ENCODE results near the gene STX7. TPM values are rescaled to one million over a fixed set of nuclear protein-coding genes. Genes with fewer than 3 reads are reported as not detected.

The STX7 gene
- total RNA-seq, 1 donor from 2014 or later, result 46.9 TPM

- Mint-ChIP-seq H3K4me1 (peaks cover 12% of the 10 kb centered on the region), H3K36me3 (peaks cover 9% of the 10 kb centered on the region), H3K27ac (no peak overlapping the region), H3K9me3 (peaks cover 32% of the 10 kb centered on the region), H3K4me3 (no peak overlapping the region), H3K27me3 (ENCODE audit: low read depth) (no peaks in the 10 kb centered on the region)
- no peak for DNase-seq (ENCODE audit: low spot score in 2 of 2, unreplicated experiment in 2 of 2)
- TF ChIP-seq, protein P1, sequence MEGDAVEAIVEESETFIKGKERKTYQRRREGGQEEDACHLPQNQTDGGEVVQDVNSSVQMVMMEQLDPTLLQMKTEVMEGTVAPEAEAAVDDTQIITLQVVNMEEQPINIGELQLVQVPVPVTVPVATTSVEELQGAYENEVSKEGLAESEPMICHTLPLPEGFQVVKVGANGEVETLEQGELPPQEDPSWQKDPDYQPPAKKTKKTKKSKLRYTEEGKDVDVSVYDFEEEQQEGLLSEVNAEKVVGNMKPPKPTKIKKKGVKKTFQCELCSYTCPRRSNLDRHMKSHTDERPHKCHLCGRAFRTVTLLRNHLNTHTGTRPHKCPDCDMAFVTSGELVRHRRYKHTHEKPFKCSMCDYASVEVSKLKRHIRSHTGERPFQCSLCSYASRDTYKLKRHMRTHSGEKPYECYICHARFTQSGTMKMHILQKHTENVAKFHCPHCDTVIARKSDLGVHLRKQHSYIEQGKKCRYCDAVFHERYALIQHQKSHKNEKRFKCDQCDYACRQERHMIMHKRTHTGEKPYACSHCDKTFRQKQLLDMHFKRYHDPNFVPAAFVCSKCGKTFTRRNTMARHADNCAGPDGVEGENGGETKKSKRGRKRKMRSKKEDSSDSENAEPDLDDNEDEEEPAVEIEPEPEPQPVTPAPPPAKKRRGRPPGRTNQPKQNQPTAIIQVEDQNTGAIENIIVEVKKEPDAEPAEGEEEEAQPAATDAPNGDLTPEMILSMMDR (IDR thresholded peaks at IDR 0.05; ENCODE audit: unreplicated experiment), result no peak
Measured at GRCh38 chr6:132414322-132414721, 98.6 kb downstream of the STX7 start.

GRCh38 chr6:132413499-132413802 lies 99.5 kb downstream of the STX7 start:
- H3K27ac Mint-ChIP-seq, result no peak overlapping the region
- DNase-seq (ENCODE audit: low spot score in 2 of 2, unreplicated experiment in 2 of 2), result no peak
- peaks cover 25% of the 10 kb centered on the region for H3K9me3 Mint-ChIP-seq
- H3K4me1 Mint-ChIP-seq, result peaks cover 12% of the 10 kb centered on the region
- TF ChIP-seq, protein P1 (IDR thresholded peaks at IDR 0.05; ENCODE audit: unreplicated experiment), result no peak
- peaks cover 9% of the 10 kb centered on the region for H3K36me3 Mint-ChIP-seq
- H3K27me3 Mint-ChIP-seq (ENCODE audit: low read depth), result no peaks in the 10 kb centered on the region
- H3K4me3 Mint-ChIP-seq, result no peak overlapping the region

DNA sequence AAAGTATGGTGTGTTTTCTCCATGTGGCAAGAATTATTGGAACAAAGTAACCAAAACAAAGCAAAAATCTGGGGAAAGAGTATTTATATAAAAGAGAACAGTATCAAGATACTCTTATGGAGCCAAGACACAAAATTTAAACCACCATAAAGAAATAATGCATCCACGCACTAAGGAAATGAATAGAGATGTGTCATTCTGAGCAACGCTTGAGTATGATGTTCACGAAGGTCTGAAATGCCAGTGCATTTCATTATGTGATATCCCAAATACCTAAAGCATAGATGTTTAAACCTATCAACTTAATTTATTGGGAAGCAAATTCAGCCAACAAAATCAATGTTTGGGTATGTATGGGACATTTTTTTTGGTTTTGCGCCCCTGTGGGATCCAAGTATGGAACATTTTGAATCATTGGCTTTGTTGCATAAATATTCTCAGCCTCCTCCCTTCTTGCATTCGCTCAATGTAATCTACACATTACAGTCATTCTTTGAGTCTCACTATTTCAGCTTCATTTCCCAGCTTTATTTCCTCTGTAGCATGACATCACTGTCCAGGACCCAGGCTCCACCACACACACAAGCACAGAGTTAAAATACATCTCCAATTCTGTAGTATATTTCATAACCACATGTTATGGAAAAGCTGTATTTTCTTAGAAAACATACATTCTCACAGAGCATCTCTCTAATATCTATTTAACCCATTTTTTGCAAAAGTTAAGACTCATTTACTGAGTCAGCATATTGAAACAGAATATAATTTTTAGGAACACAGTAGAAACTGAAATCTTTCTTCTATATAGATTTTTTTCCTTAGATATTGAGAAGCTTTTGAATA lies 100.0 kb downstream of the STX7 start:
- H3K27me3 Mint-ChIP-seq (ENCODE audit: low read depth), result no peaks in the 10 kb centered on the region
- H3K9me3 Mint-ChIP-seq, result peaks cover 19% of the 10 kb centered on the region
- DNase-seq (ENCODE audit: low spot score in 2 of 2, unreplicated experiment in 2 of 2), result no peak
- H3K27ac Mint-ChIP-seq, result no peak overlapping the region
- H3K4me3 Mint-ChIP-seq, result no peak overlapping the region
- TF ChIP-seq, protein P1 (IDR thresholded peaks at IDR 0.05; ENCODE audit: unreplicated experiment), result no peak
- H3K36me3 Mint-ChIP-seq, result peaks cover 9% of the 10 kb centered on the region
- H3K4me1 Mint-ChIP-seq, result peaks cover 12% of the 10 kb centered on the region

DNA sequence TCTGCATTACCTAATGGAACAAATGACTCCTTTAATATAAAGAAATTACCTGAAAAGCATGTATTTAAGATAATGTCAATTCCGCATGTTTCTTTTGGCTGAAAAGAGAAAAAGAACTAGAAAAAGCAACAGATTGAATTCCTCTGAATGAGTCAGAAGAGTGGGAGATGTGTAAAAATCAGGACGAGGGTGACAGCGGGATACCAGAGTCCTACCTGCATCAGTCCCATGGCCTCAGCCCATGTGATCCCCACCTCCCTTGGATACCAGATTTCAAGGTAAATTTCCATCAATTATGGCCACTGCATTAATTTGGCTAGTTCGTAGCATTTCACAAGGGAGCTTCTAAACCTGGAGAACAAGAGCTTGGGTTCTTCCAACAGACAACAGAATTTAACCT lies 101.6 kb downstream of the STX7 start:
- Mint-ChIP-seq H3K4me3 (no peak overlapping the region), H3K4me1 (peaks cover 12% of the 10 kb centered on the region)

GRCh38 chr6:132410830-132411229 lies 102.1 kb downstream of the STX7 start:
- no peak for DNase-seq (ENCODE audit: low spot score in 2 of 2, unreplicated experiment in 2 of 2)
- H3K4me1 Mint-ChIP-seq, result peaks cover 12% of the 10 kb centered on the region
- H3K4me3 Mint-ChIP-seq, result no peak overlapping the region
- peaks cover 2% of the 10 kb centered on the region for H3K27me3 Mint-ChIP-seq (ENCODE audit: low read depth)
- H3K27ac Mint-ChIP-seq, result no peak overlapping the region
- H3K9me3 Mint-ChIP-seq, result peaks cover under 1% of the 10 kb centered on the region
- peaks cover 2% of the 10 kb centered on the region for H3K36me3 Mint-ChIP-seq
- TF ChIP-seq, protein P1 (IDR thresholded peaks at IDR 0.05; ENCODE audit: unreplicated experiment), result no peak

More for the DNA sequence above, 101.6 kb downstream of the STX7 start:
- Mint-ChIP-seq H3K9me3 (peaks cover 5% of the 10 kb centered on the region), H3K27me3 (ENCODE audit: low read depth) (no peaks in the 10 kb centered on the region), H3K36me3 (peaks cover 4% of the 10 kb centered on the region), H3K27ac (no peak overlapping the region)
- TF ChIP-seq, protein P1 (IDR thresholded peaks at IDR 0.05; ENCODE audit: unreplicated experiment), result no peak
- DNase-seq (ENCODE audit: low spot score in 2 of 2, unreplicated experiment in 2 of 2), result no peak
